H1 (cell line): ENCODE results near the gene EFCAB10. TPM values are rescaled to one million over a fixed set of nuclear protein-coding genes. Genes with fewer than 3 reads are reported as not detected.

Experiments used
- CTCF ChIA-PET: fragments of 300-600 bp; sonication (Branson Sonifier 250); formaldehyde crosslinking; loops from one replicate; lab custom pipeline; 2021; ENCODE audit not compliant: partially characterized antibody; lab: Charles Lee
- POLR2A ChIA-PET: fragments of 300-600 bp; sonication (Branson Sonifier 250); formaldehyde crosslinking; loops from one replicate; lab custom pipeline; 2021; ENCODE audit warnings: inconsistent platforms; ENCODE audit not compliant: partially characterized antibody; lab: Charles Lee
- DNase-seq, 2 experiments: peaks; one replicate each; pipeline versions ENCODE4 v3.0.0 to v3.0.0-alpha.2; 2010 to 2022; ENCODE audit warnings: low spot score in 2 of 2, low read depth in 1 of 2, mixed read lengths in 1 of 2
- FAIRE-seq: peaks from 2 replicates; lab custom pipeline; 2011; peaks lifted over from hg19 to GRCh38; lab: Jason Lieb, UNC
- H2AFZ ChIP-seq: 2 replicates; pipeline ENCODE4 v1.8.1; 2012; ENCODE audit warnings: low read length, inconsistent platforms
- H2AK5ac ChIP-seq: 2 replicates; pipeline ENCODE4 v1.6.1; 2013; ENCODE audit warnings: low read depth, low read length
- H2BK120ac ChIP-seq: replicated peaks from 2 replicates; pipeline ENCODE3; 2013; ENCODE audit warnings: low read depth, low read length, inconsistent platforms
- H2BK12ac ChIP-seq: 2 replicates; pipeline ENCODE4 v1.6.1; 2013; ENCODE audit warnings: low read depth, low read length
- H2BK15ac ChIP-seq: 2 replicates; pipeline ENCODE4 v1.6.1; 2013; ENCODE audit warnings: low read length
- H2BK20ac ChIP-seq: 2 replicates; pipeline ENCODE4 v1.6.1; 2013; ENCODE audit warnings: low read length
- H2BK5ac ChIP-seq: 2 replicates; pipeline ENCODE4 v1.6.1; 2013; ENCODE audit warnings: low read depth, low read length
- H3K14ac ChIP-seq: 2 replicates; pipeline ENCODE4 v1.6.1; 2013; ENCODE audit warnings: inconsistent platforms; ENCODE audit not compliant: insufficient read length
- H3K18ac ChIP-seq: 2 replicates; pipeline ENCODE4 v1.6.1; 2013; ENCODE audit warnings: low read length; ENCODE audit errors: extremely low read depth
- H3K23ac ChIP-seq: 2 replicates; pipeline ENCODE4 v1.6.1; 2013; ENCODE audit warnings: inconsistent platforms; ENCODE audit not compliant: insufficient read length
- H3K23me2 ChIP-seq: 2 replicates; pipeline ENCODE4 v1.6.1; 2013; ENCODE audit warnings: low read depth, low read length
- H3K27ac ChIP-seq: 2 replicates; pipeline ENCODE4 v1.6.1; 2011; ENCODE audit warnings: low read depth, low read length, inconsistent platforms
- H3K27me3 ChIP-seq, 4 experiments: replicated peaks in 1 of 4; 1 replicate in 1 of 4; 2 replicates in 3 of 4; pipeline versions ENCODE4 v1.6.1 to v1.8.1; 2011 to 2013; ENCODE audit warnings: low read length in 3 of 4, mild to moderate bottlenecking in 3 of 4, inconsistent platforms in 2 of 4, mixed read lengths in 2 of 4, moderate library complexity in 1 of 4; ENCODE audit not compliant: control insufficient read depth in 3 of 4, insufficient read depth in 3 of 4; ENCODE audit errors: extremely low read depth in 1 of 4
- H3K36me3 ChIP-seq, 4 experiments: 2 replicates each; pipeline versions ENCODE4 v1.6.1 to v1.8.1; 2011 to 2013; ENCODE audit warnings: mild to moderate bottlenecking in 4 of 4, low read length in 3 of 4, moderate library complexity in 2 of 4, control low read depth in 1 of 4, inconsistent platforms in 1 of 4; ENCODE audit not compliant: insufficient read depth in 4 of 4, control insufficient read depth in 2 of 4
- H3K4ac ChIP-seq: replicated peaks from 2 replicates; pipeline ENCODE3; 2013; ENCODE audit warnings: low read length, low read depth, mixed read lengths, inconsistent platforms; ENCODE audit not compliant: insufficient read length
- H3K4me1 ChIP-seq, 4 experiments: replicated peaks in 1 of 4; 1 replicate in 1 of 4; 2 replicates in 3 of 4; pipeline versions ENCODE4 v1.6.1 to v1.8.1; 2011 to 2013; ENCODE audit warnings: low read length in 3 of 4, inconsistent platforms in 2 of 4, mixed read lengths in 1 of 4; ENCODE audit not compliant: insufficient read depth in 4 of 4, control insufficient read depth in 3 of 4
- H3K4me2 ChIP-seq, 2 experiments: 2 replicates each; pipeline versions ENCODE4 v1.6.1 to v1.8.1; 2011 to 2013; ENCODE audit warnings: low read depth in 2 of 2, low read length in 2 of 2, control low read depth in 1 of 2, inconsistent platforms in 1 of 2, mild to moderate bottlenecking in 1 of 2; ENCODE audit not compliant: insufficient read depth in 1 of 2
- H3K4me3 ChIP-seq, 4 experiments: fragments of 200-600, 300-600 bp in 1 of 4; sonication (generic), shearing (Covaris generic), sonication (Bioruptor Twin) in 1 of 4; 2 replicates each; pipeline versions ENCODE4 v1.5.1 to v1.8.1; 2011 to 2016; ENCODE audit warnings: low read length in 4 of 4, low read depth in 3 of 4, control low read depth in 2 of 4, inconsistent platforms in 2 of 4, mild to moderate bottlenecking in 2 of 4, mixed read lengths in 1 of 4, moderate library complexity in 1 of 4; ENCODE audit not compliant: insufficient read depth in 2 of 4; ENCODE audit errors: extremely low read depth in 1 of 4
- H3K56ac ChIP-seq: replicated peaks from 2 replicates; pipeline ENCODE3; 2013; ENCODE audit warnings: low read depth, mild to moderate bottlenecking, mixed read lengths, low read length, inconsistent platforms; ENCODE audit not compliant: insufficient read length
- H3K79me1 ChIP-seq: 2 replicates; pipeline ENCODE4 v1.6.1; 2013; ENCODE audit warnings: low read depth, low read length, control low read depth
- H3K79me2 ChIP-seq, 2 experiments: 2 replicates each; pipeline versions ENCODE4 v1.6.1 to v1.8.1; 2012 to 2013; ENCODE audit warnings: low read length in 2 of 2, mild to moderate bottlenecking in 2 of 2, inconsistent platforms in 1 of 2; ENCODE audit not compliant: insufficient read depth in 2 of 2, control insufficient read depth in 1 of 2
- H3K9ac ChIP-seq, 4 experiments: replicated peaks in 1 of 4; 1 replicate in 1 of 4; 2 replicates in 3 of 4; pipeline versions ENCODE4 v1.6.1 to v1.8.1; 2011 to 2013; ENCODE audit warnings: low read depth in 3 of 4, low read length in 3 of 4, control low read depth in 2 of 4, mild to moderate bottlenecking in 2 of 4, moderate library complexity in 2 of 4, inconsistent platforms in 1 of 4; ENCODE audit errors: extremely low read depth in 1 of 4
- H3K9me3 ChIP-seq, 2 experiments: 2 replicates each; pipeline versions ENCODE4 v1.6.1 to v1.8.1; 2012 to 2013; ENCODE audit warnings: mild to moderate bottlenecking in 2 of 2, moderate library complexity in 2 of 2, control low read depth in 1 of 2, inconsistent platforms in 1 of 2, low read depth in 1 of 2, low read length in 1 of 2, mixed read lengths in 1 of 2; ENCODE audit not compliant: insufficient read depth in 2 of 2
- H4K20me1 ChIP-seq, 2 experiments: replicated peaks in 1 of 2; 2 replicates each; pipeline versions ENCODE3 to v1.8.1; 2011 to 2013; ENCODE audit warnings: inconsistent platforms in 2 of 2, low read length in 2 of 2, mild to moderate bottlenecking in 1 of 2; ENCODE audit not compliant: insufficient read depth in 2 of 2, control insufficient read depth in 1 of 2
- H4K5ac ChIP-seq: 2 replicates; pipeline ENCODE4 v1.6.1; 2013; ENCODE audit warnings: low read length, low read depth, mixed read lengths, inconsistent platforms; ENCODE audit not compliant: insufficient read length
- H4K8ac ChIP-seq: 2 replicates; pipeline ENCODE4 v1.8.0; 2013; ENCODE audit warnings: mild to moderate bottlenecking, moderate library complexity, low read length, inconsistent platforms; ENCODE audit not compliant: insufficient read depth; ENCODE audit errors: extremely low read depth
- H4K91ac ChIP-seq: replicated peaks from 2 replicates; pipeline ENCODE3; 2013; ENCODE audit warnings: low read length, mixed read lengths, inconsistent platforms; ENCODE audit not compliant: insufficient read length
- CBX8 ChIP-seq: fragments of 300-800, 300-1000 bp; sonication (generic); IDR thresholded peaks from 2 replicates; pipeline ENCODE4 v1.7.1; 2016; ENCODE audit warnings: low read depth, low read length, borderline replicate concordance
- EP300 ChIP-seq, 2 experiments: IDR thresholded peaks; 1 replicate in 1 of 2; 2 replicates in 1 of 2; pipeline ENCODE4 v1.6.1; 2011 to 2012; ENCODE audit warnings: low read depth in 2 of 2, low read length in 2 of 2, mild to moderate bottlenecking in 2 of 2, borderline replicate concordance in 1 of 2, inconsistent platforms in 1 of 2, moderate library complexity in 1 of 2
- PHF8 ChIP-seq: fragments of 200-600 bp; sonication (generic); conservative IDR thresholded peaks from 2 replicates; pipeline ENCODE4 v1.7.1; 2012; ENCODE audit warnings: low read depth, mild to moderate bottlenecking, inconsistent platforms, low read length, moderate library complexity
- RBBP5 ChIP-seq: IDR thresholded peaks from 2 replicates; pipeline ENCODE4 v1.7.1; 2012; ENCODE audit warnings: low read depth, mild to moderate bottlenecking, inconsistent platforms, low read length, moderate library complexity, borderline replicate concordance
- SP1 ChIP-seq: IDR thresholded peaks from 2 replicates; pipeline ENCODE4 v1.6.1; 2011; ENCODE audit warnings: low read depth, low read length
- SUZ12 ChIP-seq: fragments of 200-600 bp; sonication (generic); IDR thresholded peaks from 2 replicates; pipeline ENCODE4 v1.6.1; 2012; ENCODE audit warnings: mild to moderate bottlenecking, inconsistent platforms, low read length, moderate library complexity, mixed read lengths
- TAF7 ChIP-seq: optimal IDR thresholded peaks from 2 replicates; pipeline ENCODE3; 2011; ENCODE audit warnings: low read depth, mild to moderate bottlenecking, inconsistent platforms, low read length, moderate library complexity, borderline replicate concordance
- USF2 ChIP-seq: IDR thresholded peaks from 2 replicates; pipeline ENCODE4 v1.6.1; 2011; ENCODE audit warnings: low read length, improper control_type of control experiment
- WGBS, 2 experiments: shearing (Covaris generic) in 1 of 2; methylation state at CpG; one replicate each; pipeline versions ENCODE4 v1.1.6 to v1.1.7; 2013 to 2015; ENCODE audit warnings: low lambda C conversion rate in 2 of 2, mixed read lengths in 2 of 2, inconsistent platforms in 1 of 2, low coverage in 1 of 2, missing lambda C conversion rate in 1 of 2; ENCODE audit not compliant: insufficient replicate concordance in 2 of 2, insufficient coverage in 1 of 2, insufficient read length in 1 of 2; ENCODE audit errors: extremely low coverage in 1 of 2, missing lambda C conversion rate in 1 of 2; 5-methylcytosine and 5-hydroxymethylcytosine counted together
- polyA plus RNA-seq, 7 experiments: library from polyadenylated mRNA; depleted of rRNA in 3 of 7; stranded (reverse) in 5 of 7; unstranded in 2 of 7; fragments of >200 nt in 5 of 7; fragments of 200-250 nt in 2 of 7; gene quantifications; 1 replicate in 5 of 7; 2 replicates in 1 of 7; 4 replicates in 1 of 7; pipeline versions ENCODE4 v1.2.1 to v1.2.3, GENCODE V29; 2011 to 2013; ENCODE audit warnings: missing spikeins in 2 of 7, mixed read lengths in 2 of 7
- total RNA-seq: library from RNA; stranded (reverse); fragmentation: NEBNext Ultra II Directional; extraction: Animal tissue kit (Norgen Biotek cat#: 25700); gene quantifications from 2 replicates; pipeline ENCODE4 v1.2.1, GENCODE V29; 2021

EFCAB10 gene
- total and polyA plus RNA-seq, 2 of the 8 experiments (the other 6 are each of a cell fraction or from before 2014, with no cell fraction given), result 0.80 to 3.1 TPM

GRCh38 chr7:105567024-105567423, 14.3 kb downstream of the EFCAB10 start:
- TF ChIP-seq SP1 (no peak), PHF8 (no peak), EP300 (IDR thresholded peaks at IDR 0.05; ENCODE audit: borderline replicate concordance in 1 of 2, low read depth in 2 of 2, low read length in 2 of 2) (no peak), TAF7 (no peak), USF2 (no peak), CBX8 (no peak), RBBP5 (no peak), SUZ12 (no peak)
- peaks cover 2 to 45% (median 17%) of the 10 kb centered on the region in 4 experiments for H3K36me3 ChIP-seq

More at GRCh38 chr7:105567024-105567423, 14.3 kb downstream of the EFCAB10 start:
- H3K18ac ChIP-seq, result no peak overlapping the region
- WGBS, 2 experiments, result 96% methylated on average over 2 of the region's 2 CpGs; no CpG with 5 or more reads in 1 of the 2 experiments
- no peaks in the 10 kb centered on the region for H3K79me2 ChIP-seq
- no peak overlapping the region for H3K56ac ChIP-seq
- DNase-seq, result no peak
- H2BK5ac ChIP-seq, result no peak overlapping the region
- H3K4me1 ChIP-seq, result no peaks in the 10 kb centered on the region
- H3K23ac ChIP-seq, result no peak overlapping the region
- no peaks in the 10 kb centered on the region; the same call in 1 of the 2 replicates for H3K79me1 ChIP-seq
- no peak overlapping the region for H2BK12ac ChIP-seq
- no peak overlapping the region for H2AFZ ChIP-seq
- no peak for FAIRE-seq
- no peak overlapping the region for H3K27ac ChIP-seq
- H2BK15ac ChIP-seq, result no peak overlapping the region
- H4K20me1 ChIP-seq, result no peaks in the 10 kb centered on the region
- H2BK20ac ChIP-seq, result no peak overlapping the region
- no peak overlapping the region for H4K91ac ChIP-seq
- no peak overlapping the region for H3K4ac ChIP-seq
- peaks cover 0 to 1% (median 0%) of the 10 kb centered on the region in 4 experiments; a peak in 1 of 7 replicates for H3K27me3 ChIP-seq
- no peak overlapping the region for H3K4me2 ChIP-seq
- H4K8ac ChIP-seq, result no peak overlapping the region
- no peaks in the 10 kb centered on the region for H3K9me3 ChIP-seq
- H4K5ac ChIP-seq, result no peak overlapping the region
- H3K9ac ChIP-seq, result no peak overlapping the region
- no peak overlapping the region for H3K14ac ChIP-seq
- H2BK120ac ChIP-seq, result no peak overlapping the region
- no peak overlapping the region for H2AK5ac ChIP-seq
- H3K23me2 ChIP-seq, result no peaks in the 10 kb centered on the region
- no peak overlapping the region for H3K4me3 ChIP-seq
- ChIA-PET POLR2A (interaction anchor here (0.7 to 0.9 kb wide), 2 partner anchors 26 to 35 kb away, joined by 3 to 4 read pairs; no protein-coding TSS in a partner anchor), CTCF (interaction anchor here (0.6 to 1.0 kb wide), 7 partner anchors 13 to 1619 kb away, joined by 3 to 5 read pairs (median 4); partner anchors contain the start of genes EFCAB10 and RINT1)
